H9 (cell line): ENCODE results near the gene MPHOSPH8. TPM values are rescaled to one million over a fixed set of nuclear protein-coding genes. Genes with fewer than 3 reads are reported as not detected.
A peak's percentile ranks its signal among the peaks of the same experiment; 100 is the strongest.
"Not testable (repeated sequence)": the region's sequence is repeated elsewhere in the genome, so short reads cannot be mapped to it uniquely, and the experiment has no call there.

ENCODE experiments used
- DNase-seq: peaks from one replicate; pipeline ENCODE4 v3.0.0-alpha.2; 2017
- H2AFZ ChIP-seq: one replicate; pipeline ENCODE4 v1.6.1; 2013; ENCODE audit warnings: mild to moderate bottlenecking, low read length, control low read depth, moderate library complexity
- H2AK5ac ChIP-seq: 2 replicates; pipeline ENCODE4 v1.6.1; 2013; ENCODE audit warnings: low read length, control low read depth, mixed read lengths; ENCODE audit not compliant: insufficient read length
- H2BK120ac ChIP-seq: one replicate; pipeline ENCODE4 v1.6.1; 2013; ENCODE audit warnings: low read depth, mild to moderate bottlenecking, low read length, control low read depth, inconsistent platforms; ENCODE audit not compliant: poor library complexity, severe bottlenecking
- H2BK12ac ChIP-seq: 2 replicates; pipeline ENCODE4 v1.6.1; 2013; ENCODE audit warnings: low read length, control low read depth, mixed read lengths, low read depth; ENCODE audit not compliant: insufficient read length
- H2BK15ac ChIP-seq: 2 replicates; pipeline ENCODE4 v1.6.1; 2013; ENCODE audit warnings: low read depth, low read length, control low read depth
- H2BK20ac ChIP-seq: one replicate; pipeline ENCODE4 v1.6.1; 2013; ENCODE audit warnings: low read depth, mild to moderate bottlenecking, low read length, control low read depth, inconsistent platforms; ENCODE audit not compliant: poor library complexity, severe bottlenecking
- H2BK5ac ChIP-seq: 2 replicates; pipeline ENCODE4 v1.6.1; 2013; ENCODE audit warnings: low read length, control low read depth, mixed read lengths; ENCODE audit not compliant: insufficient read length
- H3K14ac ChIP-seq: 2 replicates; pipeline ENCODE4 v1.6.1; 2013; ENCODE audit warnings: low read length, control low read depth; ENCODE audit not compliant: insufficient read depth
- H3K18ac ChIP-seq: 2 replicates; pipeline ENCODE4 v1.6.1; 2013; ENCODE audit warnings: low read depth, mild to moderate bottlenecking, mixed read lengths, low read length, control low read depth; ENCODE audit not compliant: insufficient read length
- H3K23ac ChIP-seq: 2 replicates; pipeline ENCODE4 v1.6.1; 2013; ENCODE audit warnings: low read length, control low read depth, mixed read lengths, low read depth; ENCODE audit not compliant: insufficient read length
- H3K23me2 ChIP-seq: 2 replicates; pipeline ENCODE4 v1.6.1; 2013; ENCODE audit warnings: low read depth, mild to moderate bottlenecking, mixed read lengths, low read length, control low read depth; ENCODE audit not compliant: insufficient read length, poor library complexity, severe bottlenecking
- H3K27ac ChIP-seq: 2 replicates; pipeline ENCODE4 v1.5.1; 2013; ENCODE audit warnings: low read length, control low read depth, mixed read lengths, low read depth; ENCODE audit not compliant: insufficient read length
- H3K27me3 ChIP-seq: 2 replicates; pipeline ENCODE4 v1.6.1; 2013; ENCODE audit warnings: low read length, control low read depth, inconsistent platforms; ENCODE audit not compliant: insufficient read depth
- H3K4ac ChIP-seq: 2 replicates; pipeline ENCODE4 v1.6.1; 2013; ENCODE audit warnings: low read depth, mild to moderate bottlenecking, control low read depth, inconsistent platforms, low read length, moderate library complexity
- H3K4me1 ChIP-seq: 2 replicates; pipeline ENCODE4 v1.6.1; 2013; ENCODE audit warnings: low read length, control low read depth, inconsistent platforms; ENCODE audit not compliant: insufficient read depth
- H3K4me2 ChIP-seq: 2 replicates; pipeline ENCODE4 v1.6.1; 2013; ENCODE audit warnings: low read length, control low read depth, mixed read lengths; ENCODE audit not compliant: insufficient read length, insufficient read depth
- H3K56ac ChIP-seq: 2 replicates; pipeline ENCODE4 v1.6.1; 2013; ENCODE audit warnings: low read depth, mild to moderate bottlenecking, mixed read lengths, low read length, control low read depth; ENCODE audit not compliant: insufficient read length
- H3K79me1 ChIP-seq: 2 replicates; pipeline ENCODE4 v1.6.1; 2013; ENCODE audit warnings: low read depth, mild to moderate bottlenecking, moderate library complexity, low read length, control low read depth, inconsistent platforms; ENCODE audit not compliant: insufficient read depth, poor library complexity, severe bottlenecking
- H3K79me2 ChIP-seq: 2 replicates; pipeline ENCODE4 v1.6.1; 2013; ENCODE audit warnings: low read length, control low read depth, inconsistent platforms; ENCODE audit not compliant: insufficient read depth
- H3K9ac ChIP-seq: 2 replicates; pipeline ENCODE4 v1.6.1; 2013; ENCODE audit warnings: low read length, control low read depth, mixed read lengths; ENCODE audit not compliant: insufficient read length; ENCODE audit errors: extremely low read depth
- H3K9me3 ChIP-seq: one replicate; pipeline ENCODE4 v1.6.1; 2013; ENCODE audit warnings: low read depth, low read length, inconsistent platforms; ENCODE audit not compliant: control insufficient read depth
- H3T11ph ChIP-seq: one replicate; pipeline ENCODE4 v1.6.1; 2013; ENCODE audit warnings: mild to moderate bottlenecking, low read length, control low read depth, inconsistent platforms
- H4K20me1 ChIP-seq: one replicate; pipeline ENCODE4 v1.6.1; 2013; ENCODE audit not compliant: control insufficient read depth, insufficient read length, insufficient read depth
- H4K5ac ChIP-seq: 2 replicates; pipeline ENCODE4 v1.6.1; 2013; ENCODE audit warnings: low read depth, mild to moderate bottlenecking, mixed read lengths, low read length, control low read depth; ENCODE audit not compliant: insufficient read length
- H4K8ac ChIP-seq: replicated peaks from 2 replicates; pipeline ENCODE4 v1.6.1; 2013; ENCODE audit warnings: low read length, control low read depth, mixed read lengths, low read depth; ENCODE audit not compliant: insufficient read length
- H4K91ac ChIP-seq: 2 replicates; pipeline ENCODE4 v1.6.1; 2013; ENCODE audit warnings: low read depth, mild to moderate bottlenecking, moderate library complexity, mixed read lengths, low read length, control low read depth; ENCODE audit not compliant: insufficient read length
- H3K27ac Mint-ChIP-seq, 3 experiments: 2 replicates in 2 of 3; 3 replicates in 1 of 3; pipeline ENCODE4 v1.8.0; 2020 to 2021; ENCODE audit warnings: mixed read lengths in 3 of 3, mild to moderate bottlenecking in 1 of 3, moderate library complexity in 1 of 3
- H3K27me3 Mint-ChIP-seq: 2 replicates; pipeline ENCODE4 v1.8.0; 2021; ENCODE audit warnings: low read depth, mild to moderate bottlenecking, moderate library complexity, mixed read lengths
- H3K36me3 Mint-ChIP-seq, 3 experiments: 2 replicates in 2 of 3; 3 replicates in 1 of 3; pipeline ENCODE4 v1.8.0; 2020 to 2021; ENCODE audit warnings: low read depth in 3 of 3, mixed read lengths in 3 of 3; ENCODE audit not compliant: insufficient read depth in 1 of 3
- H3K4me1 Mint-ChIP-seq, 2 experiments: 2 replicates each; pipeline ENCODE4 v1.8.0; 2020; ENCODE audit warnings: mixed read lengths in 2 of 2
- H3K4me3 Mint-ChIP-seq, 2 experiments: 2 replicates in 1 of 2; 3 replicates in 1 of 2; pipeline ENCODE4 v1.8.0; 2020 to 2021; ENCODE audit warnings: mild to moderate bottlenecking in 2 of 2, mixed read lengths in 2 of 2, moderate library complexity in 1 of 2
- H3K9me3 Mint-ChIP-seq, 2 experiments: 2 replicates in 1 of 2; 3 replicates in 1 of 2; pipeline ENCODE4 v1.8.0; 2020; ENCODE audit warnings: mild to moderate bottlenecking in 2 of 2, mixed read lengths in 2 of 2, moderate library complexity in 1 of 2
- CTCF ChIP-seq: fragments of 200-600 bp; sonication (generic); conservative IDR thresholded peaks from 3 replicates; pipeline ENCODE4 v1.8.0; 2021; ENCODE audit warnings: antibody characterized with exemption, mild to moderate bottlenecking
- WGBS: extraction: QIAGEN DNeasy Blood & Tissue Kit; methylation state at CpG from one replicate; pipeline ENCODE4 v1.1.7; 2013; ENCODE audit warnings: missing lambda C conversion rate, low lambda C conversion rate, mixed read lengths; ENCODE audit not compliant: insufficient read length; ENCODE audit errors: extremely low coverage; 5-methylcytosine and 5-hydroxymethylcytosine counted together
- total RNA-seq: library from RNA; stranded (reverse); gene quantifications from 2 replicates; pipeline ENCODE4 v1.2.1, GENCODE V29; 2021

The MPHOSPH8 gene
- total RNA-seq, 1 experiment from 2014 or later, result 21.1 TPM

GRCh38 chr13:19685437-19685836, 52.0 kb downstream of the MPHOSPH8 start:
- Histone ChIP-seq H3K4me1 (peaks cover 13% of the 10 kb centered on the region; the same call in 1 of the 2 replicates), H3K27ac (peak overlapping the region; percentile 8), H4K5ac (no peak overlapping the region), H3K23me2 (no peaks in the 10 kb centered on the region), H2BK120ac (no peak overlapping the region), H3K56ac (no peak overlapping the region), H2BK5ac (no peak overlapping the region), H2BK15ac (no peak overlapping the region), H2AK5ac (no peak overlapping the region), H3K79me2 (0 out of 2 replicates have a peak, but pooled peaks cover under 1% of the 10 kb centered on the region), H3K27me3 (no peaks in the 10 kb centered on the region), H3K18ac (no peak overlapping the region), H2BK20ac (no peak overlapping the region), H3K9ac (no peak overlapping the region), H4K8ac (no peak overlapping the region), H2AFZ (no peak overlapping the region), H2BK12ac (no peak overlapping the region), H3T11ph (no peak overlapping the region), H4K20me1 (no peaks in the 10 kb centered on the region), H4K91ac (no peak overlapping the region), H3K79me1 (no peaks in the 10 kb centered on the region), H3K23ac (no peak overlapping the region), H3K4ac (no peak overlapping the region), H3K4me2 (no peak overlapping the region), H3K9me3 (no peaks in the 10 kb centered on the region), H3K14ac (no peak overlapping the region)
- Mint-ChIP-seq H3K27ac (peak overlapping the region; percentile 41 to 86 (median 58); a peak in 2 of 7 replicates), H3K4me3 (no peak overlapping the region), H3K4me1 (peaks cover 41 to 47% of the 10 kb centered on the region in 2 experiments), H3K9me3 (no peaks in the 10 kb centered on the region), H3K27me3 (no peaks in the 10 kb centered on the region), H3K36me3 (no peaks in the 10 kb centered on the region)
- TF ChIP-seq CTCF, result no peak
- DNase-seq, result no peak

- not testable (repeated sequence) for H3K27me3 ChIP-seq, H3K27ac Mint-ChIP-seq, H3K9me3 Mint-ChIP-seq, H3K27ac ChIP-seq, H3K23ac ChIP-seq, H3K23me2 ChIP-seq, H2AFZ ChIP-seq, H3K79me1 ChIP-seq, H2BK5ac ChIP-seq, H3K18ac ChIP-seq, H4K91ac ChIP-seq, H2BK12ac ChIP-seq, H2BK15ac ChIP-seq, H2AK5ac ChIP-seq, H3K27me3 Mint-ChIP-seq, H3K4me3 Mint-ChIP-seq, H4K5ac ChIP-seq, H3K79me2 ChIP-seq, H3K4me2 ChIP-seq, H2BK120ac ChIP-seq, H3T11ph ChIP-seq, H3K9ac ChIP-seq, H4K20me1 ChIP-seq, H4K8ac ChIP-seq, H3K14ac ChIP-seq, DNase-seq, H3K4ac ChIP-seq, H3K9me3 ChIP-seq, H3K56ac ChIP-seq
- no CpG with 5 or more reads among the region's 8 CpGs for WGBS
- H3K4me1 ChIP-seq, result peaks cover 10% of the 10 kb centered on the region; the same call in 1 of the 2 replicates
- H2BK20ac ChIP-seq, result peak overlapping the region; percentile 32
- H3K36me3 Mint-ChIP-seq, result peaks cover 9 to 17% (median 13%) of the 10 kb centered on the region in 3 experiments; a peak in 6 of 7 replicates
- peaks cover 39 to 42% of the 10 kb centered on the region in 2 experiments for H3K4me1 Mint-ChIP-seq
Observed at GRCh38 chr13:19691447-19691846, 58.0 kb downstream of the MPHOSPH8 start.
